Measurements from ENCODE around the gene PSORS1C1.

DNA sequence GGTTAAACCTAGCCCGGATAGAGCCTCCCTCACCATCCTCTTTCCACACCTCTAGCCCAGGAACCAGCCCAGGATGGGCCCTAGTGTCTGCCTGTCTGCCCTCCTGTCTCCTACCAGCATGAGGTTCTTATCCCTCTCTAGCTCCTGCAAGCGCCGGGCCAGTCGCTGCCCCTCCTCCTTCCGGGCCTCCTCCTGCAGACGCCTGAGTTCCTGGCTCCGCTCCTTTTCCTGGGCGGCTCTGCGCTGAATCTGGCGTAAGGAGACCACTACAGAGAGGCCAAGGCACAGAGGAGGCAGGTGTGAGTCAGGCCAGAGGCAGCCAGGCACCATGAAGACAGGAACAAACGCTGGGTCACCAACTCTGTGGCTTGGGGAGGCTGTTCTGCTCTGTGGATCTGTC lies 28.5 kb downstream of the PSORS1C1 start:
- no peak for TF ChIP-seq TAF1 (IDR thresholded peaks at IDR 0.05; ENCODE audit: low read depth, low read length)
- no peak for TF ChIP-seq POLR2A (IDR thresholded peaks at IDR 0.05; ENCODE audit: low read depth, low read length)
- TF ChIP-seq POU2F2 (IDR thresholded peaks at IDR 0.05; ENCODE audit: low read depth, low read length), result no peak
- no peak for TF ChIP-seq SPI1 (IDR thresholded peaks at IDR 0.05; ENCODE audit: low read depth, low read length)
- no peak for TF ChIP-seq POLR2AphosphoS5 (IDR thresholded peaks at IDR 0.05; ENCODE audit: low read depth, low read length)
- no peak for TF ChIP-seq PAX5 (IDR thresholded peaks at IDR 0.05; ENCODE audit: insufficient read depth, low read length, severe bottlenecking)

All from GM12891 (cell line).